ENCODE measurements around the gene CHMP5.

Gene CHMP5

DNA sequence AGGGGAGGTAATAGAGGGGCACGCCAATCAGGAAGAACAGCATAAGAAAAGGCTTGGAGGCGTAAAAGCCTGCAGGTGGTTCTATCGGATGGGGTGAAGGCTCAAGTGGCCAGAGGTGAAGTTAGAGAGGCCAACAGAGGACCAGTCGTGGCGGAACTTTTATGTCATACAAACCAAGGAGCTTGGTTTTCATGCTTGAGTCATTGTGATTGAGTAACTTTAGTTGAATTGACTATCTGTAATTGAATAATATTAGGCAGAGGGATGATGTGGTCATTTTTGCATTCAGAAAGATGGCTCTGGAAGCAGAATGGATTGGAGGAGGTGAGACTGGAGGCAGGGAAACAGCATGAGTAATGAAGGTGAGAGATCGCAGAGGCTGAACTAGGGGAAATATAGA lies 32.0 kb upstream of the CHMP5 start:
- Histone ChIP-seq H3K36me3 (replicated peaks) (no peaks in the 10 kb centered on the region), H3K27me3 (ENCODE audit: low read depth) (peaks cover 5% of the 10 kb centered on the region; the same call in 1 of the 2 replicates), H3K4me3 (no peak overlapping the region), H3K4me1 (no peaks in the 10 kb centered on the region), H3K9me3 (no peaks in the 10 kb centered on the region)
- no peak for DNase-seq (ENCODE audit: low spot score in 2 of 2)
- in situ Hi-C loops (cut with MboI; ENCODE audit: low sequenced_read_pairs) = no loop called here

DNA sequence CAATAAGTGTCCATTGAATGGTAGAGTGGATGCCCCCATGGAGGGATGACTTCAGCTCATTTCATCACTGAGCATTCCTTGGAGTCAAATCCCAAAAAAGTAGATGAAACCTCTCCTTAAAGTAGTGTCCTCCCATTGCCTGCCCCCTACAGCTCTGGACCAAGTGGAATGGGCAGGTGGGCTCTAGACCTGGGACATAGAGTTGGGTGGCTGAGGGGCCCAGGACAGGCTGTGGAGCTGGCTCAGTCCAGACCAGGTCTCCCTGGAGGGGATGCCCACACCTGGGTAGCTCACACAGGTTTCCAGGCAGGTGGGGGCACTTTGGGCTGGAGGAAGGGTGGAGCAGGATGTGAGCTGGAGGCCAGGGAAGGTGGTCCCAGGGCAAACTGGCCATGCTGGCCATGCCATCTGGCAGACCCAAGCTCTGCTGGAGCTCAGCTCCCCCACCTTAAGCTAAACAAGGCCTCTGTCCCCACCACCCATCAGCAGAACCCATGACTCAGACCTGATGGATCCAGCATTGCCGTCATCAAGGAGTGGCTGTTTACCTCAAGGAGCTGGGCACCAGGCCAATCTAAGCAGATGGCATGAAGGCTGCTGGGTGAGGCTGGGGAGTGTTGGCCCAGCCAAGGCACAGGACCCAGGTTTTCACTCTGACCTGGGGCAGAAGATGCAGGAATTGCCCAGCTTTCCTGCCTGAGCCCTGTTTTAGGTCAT lies 31.1 kb upstream of the CHMP5 start:
- H3K36me3 ChIP-seq (replicated peaks) = no peaks in the 10 kb centered on the region
- no peaks in the 10 kb centered on the region for H3K4me1 ChIP-seq
- peaks cover 5% of the 10 kb centered on the region; the same call in 1 of the 2 replicates for H3K27me3 ChIP-seq (ENCODE audit: low read depth)
- H3K9me3 ChIP-seq = no peaks in the 10 kb centered on the region; the same call in 1 of the 2 replicates
- in situ Hi-C loops (cut with MboI; ENCODE audit: low sequenced_read_pairs) = no loop called here
- no peak for DNase-seq (ENCODE audit: low spot score in 2 of 2)
- H3K4me3 ChIP-seq = no peak overlapping the region

DNA sequence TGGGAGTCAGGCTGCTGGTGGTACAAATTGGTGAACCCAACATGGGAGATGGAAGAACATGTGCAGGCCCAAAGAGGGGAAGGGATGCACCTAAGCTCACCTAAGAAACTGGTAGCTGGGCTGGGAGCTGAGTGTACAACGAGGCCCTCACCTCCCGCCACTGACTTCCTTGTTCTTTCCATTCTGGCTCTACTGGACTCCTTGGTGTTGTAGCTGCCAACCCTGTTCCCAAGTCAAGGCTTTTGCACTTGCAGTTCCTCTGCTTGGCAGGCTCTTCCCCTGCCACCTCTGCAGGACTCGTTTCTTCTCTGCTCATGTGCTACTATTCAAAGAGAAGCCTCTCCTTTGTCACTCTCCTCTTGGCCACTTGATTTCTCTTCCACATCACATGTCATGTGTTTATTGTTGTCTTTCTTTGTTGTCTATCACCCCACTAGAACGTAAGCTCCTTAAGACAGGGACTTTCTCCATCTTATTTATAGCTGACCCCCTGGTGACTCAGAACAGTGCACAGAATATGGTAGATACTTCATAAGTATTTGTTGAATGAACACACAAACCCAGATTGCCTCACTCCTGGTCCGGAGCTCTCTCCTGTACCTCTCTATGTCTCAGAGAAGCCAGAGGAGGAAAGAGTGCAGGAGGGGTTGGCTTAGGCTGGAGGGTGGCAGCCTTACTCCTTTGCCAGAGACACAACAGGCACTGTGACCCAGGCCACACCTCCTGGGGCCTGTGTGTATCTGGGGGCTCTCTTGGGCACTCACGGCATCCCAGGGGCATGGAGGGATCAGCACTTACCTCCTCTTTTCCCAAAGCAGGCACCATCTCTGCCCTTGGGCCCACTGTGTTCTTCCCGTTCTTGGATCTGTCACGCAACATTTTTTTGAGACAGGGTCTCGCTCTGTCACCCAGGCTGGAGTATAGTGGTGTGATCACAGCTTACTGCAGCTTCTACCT lies 30.1 kb upstream of the CHMP5 start:
- Histone ChIP-seq H3K9me3 (no peaks in the 10 kb centered on the region; the same call in 1 of the 2 replicates), H3K4me1 (no peaks in the 10 kb centered on the region), H3K27me3 (ENCODE audit: low read depth) (peaks cover 5% of the 10 kb centered on the region; the same call in 1 of the 2 replicates), H3K36me3 (replicated peaks) (no peaks in the 10 kb centered on the region), H3K4me3 (no peak overlapping the region)
- no peak for DNase-seq (ENCODE audit: low spot score in 2 of 2)
- in situ Hi-C loops (cut with MboI; ENCODE audit: low sequenced_read_pairs) = no loop called here

DNA sequence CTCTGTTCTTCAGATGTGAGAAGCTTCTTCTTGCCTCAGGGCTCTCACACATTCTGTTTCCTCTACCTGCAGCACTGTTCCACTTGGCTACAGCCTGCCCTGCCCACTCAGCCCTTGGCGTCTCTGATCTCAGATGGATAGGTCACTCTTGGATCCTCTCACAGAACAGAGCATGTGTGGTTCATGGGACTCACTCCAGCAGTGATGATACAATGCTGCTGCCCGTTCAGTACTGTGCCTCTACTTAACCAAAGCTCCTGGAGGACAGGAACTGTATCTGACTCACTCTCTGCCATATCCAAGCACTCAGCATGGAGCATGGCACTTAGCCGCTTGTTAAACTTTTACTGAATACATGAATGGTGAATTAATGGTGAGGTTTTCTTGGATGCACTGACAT lies 28.3 kb upstream of the CHMP5 start:
- in situ Hi-C loops (cut with MboI; ENCODE audit: low sequenced_read_pairs) = no loop called here
- H3K4me3 ChIP-seq = no peak overlapping the region
- H3K27me3 ChIP-seq (ENCODE audit: low read depth) = peaks cover under 1% of the 10 kb centered on the region; the same call in 1 of the 2 replicates

DNA sequence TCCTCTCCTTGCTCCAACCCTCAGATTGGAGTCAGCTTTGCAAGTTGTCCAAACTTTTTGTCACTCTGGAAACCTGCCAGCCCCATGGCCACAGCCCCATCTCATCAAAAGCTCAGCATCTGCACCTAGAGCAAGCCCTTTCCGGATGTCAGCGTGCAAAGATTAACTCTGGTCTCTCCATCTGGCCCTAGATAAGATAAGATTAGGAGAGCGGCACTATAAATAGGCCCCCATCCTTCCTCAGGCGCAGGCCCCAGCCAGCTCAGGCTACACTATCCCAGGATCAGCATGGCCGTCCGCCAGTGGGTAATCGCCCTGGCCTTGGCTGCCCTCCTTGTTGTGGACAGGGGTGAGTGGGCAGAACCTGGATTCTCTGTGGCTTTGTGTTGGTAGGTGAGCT lies 24.9 kb upstream of the CHMP5 start, which contains the start of gene SPINK4:
Gene SPINK4, plus strand, starts transcription at position 247 of the 400 bp plus-strand sequence. Its CDS starts 42 bp downstream, at position 289.
- Histone ChIP-seq H3K4me1 (no peaks in the 10 kb centered on the region), H3K9me3 (no peaks in the 10 kb centered on the region; the same call in 1 of the 2 replicates), H3K4me3 (no peak within 1 kb of the TSS), H3K27me3 (ENCODE audit: low read depth) (no peaks in the 10 kb centered on the region), H3K36me3 (replicated peaks) (no peaks in the 10 kb centered on the region)
- DNase-seq (ENCODE audit: low spot score in 2 of 2) = no peak
- in situ Hi-C loops (cut with MboI; ENCODE audit: low sequenced_read_pairs) = no loop called here

More for the DNA sequence above, 28.3 kb upstream of the CHMP5 start:
- Histone ChIP-seq H3K36me3 (replicated peaks) (no peaks in the 10 kb centered on the region), H3K9me3 (no peaks in the 10 kb centered on the region; the same call in 1 of the 2 replicates), H3K4me1 (no peaks in the 10 kb centered on the region)
- no peak for DNase-seq (ENCODE audit: low spot score in 2 of 2)

DNA sequence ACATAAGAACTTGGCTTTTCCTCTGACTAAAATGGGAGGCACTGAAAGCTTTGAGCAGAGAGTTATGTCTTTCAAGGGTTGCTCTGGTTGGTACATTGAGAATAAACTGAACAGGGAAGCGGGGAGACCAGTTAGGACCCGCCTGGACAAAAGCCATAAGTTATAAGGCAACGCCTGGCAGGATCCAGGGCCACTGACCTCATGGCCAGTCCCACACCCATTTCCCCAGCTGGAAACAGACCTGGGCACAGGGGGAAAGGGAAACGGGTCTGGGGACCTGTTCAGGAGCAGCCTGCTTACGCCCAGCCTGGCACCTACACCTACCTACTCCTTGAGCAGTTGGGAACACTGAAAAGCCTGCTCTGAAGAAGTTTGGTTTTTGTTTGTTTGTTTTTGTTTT lies 23.6 kb upstream of the CHMP5 start:
- Histone ChIP-seq H3K9me3 (no peaks in the 10 kb centered on the region; the same call in 1 of the 2 replicates), H3K4me1 (no peaks in the 10 kb centered on the region), H3K27me3 (ENCODE audit: low read depth) (no peaks in the 10 kb centered on the region), H3K36me3 (replicated peaks) (no peaks in the 10 kb centered on the region), H3K4me3 (no peak overlapping the region)
- DNase-seq (ENCODE audit: low spot score in 2 of 2) = no peak
- in situ Hi-C loops (cut with MboI; ENCODE audit: low sequenced_read_pairs) = no loop called here

DNA sequence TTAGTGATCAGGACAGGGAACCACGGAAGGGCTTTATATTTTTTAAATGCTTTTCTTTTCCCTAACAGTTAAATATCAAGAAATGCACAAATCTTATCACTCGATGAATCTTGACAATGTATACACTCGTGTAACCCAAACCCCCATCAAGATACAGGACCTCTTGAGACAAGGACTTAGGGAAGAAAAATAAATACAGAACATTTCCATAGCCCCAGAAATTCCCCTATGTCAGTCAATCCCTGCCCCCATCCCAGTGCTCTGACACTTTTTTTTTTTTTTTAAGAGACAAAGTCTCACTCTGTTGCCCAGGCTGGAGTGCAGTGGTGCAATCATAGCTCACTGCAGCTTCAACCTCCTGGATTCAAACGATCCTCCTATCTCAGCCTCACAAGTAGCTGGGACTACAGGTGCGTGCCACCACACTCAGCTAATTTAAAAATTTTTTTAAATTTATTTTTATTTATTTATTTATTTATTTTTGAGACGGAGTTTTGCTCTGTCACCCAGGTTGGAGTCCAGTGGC lies 22.2 kb upstream of the CHMP5 start:
- no peaks in the 10 kb centered on the region for H3K36me3 ChIP-seq (replicated peaks)
- no peak overlapping the region for H3K4me3 ChIP-seq
- no peaks in the 10 kb centered on the region for H3K4me1 ChIP-seq
- in situ Hi-C loops (cut with MboI; ENCODE audit: low sequenced_read_pairs) = no loop called here
- no peaks in the 10 kb centered on the region; the same call in 1 of the 2 replicates for H3K9me3 ChIP-seq
- no peaks in the 10 kb centered on the region for H3K27me3 ChIP-seq (ENCODE audit: low read depth)
- DNase-seq (ENCODE audit: low spot score in 2 of 2) = no peak

DNA sequence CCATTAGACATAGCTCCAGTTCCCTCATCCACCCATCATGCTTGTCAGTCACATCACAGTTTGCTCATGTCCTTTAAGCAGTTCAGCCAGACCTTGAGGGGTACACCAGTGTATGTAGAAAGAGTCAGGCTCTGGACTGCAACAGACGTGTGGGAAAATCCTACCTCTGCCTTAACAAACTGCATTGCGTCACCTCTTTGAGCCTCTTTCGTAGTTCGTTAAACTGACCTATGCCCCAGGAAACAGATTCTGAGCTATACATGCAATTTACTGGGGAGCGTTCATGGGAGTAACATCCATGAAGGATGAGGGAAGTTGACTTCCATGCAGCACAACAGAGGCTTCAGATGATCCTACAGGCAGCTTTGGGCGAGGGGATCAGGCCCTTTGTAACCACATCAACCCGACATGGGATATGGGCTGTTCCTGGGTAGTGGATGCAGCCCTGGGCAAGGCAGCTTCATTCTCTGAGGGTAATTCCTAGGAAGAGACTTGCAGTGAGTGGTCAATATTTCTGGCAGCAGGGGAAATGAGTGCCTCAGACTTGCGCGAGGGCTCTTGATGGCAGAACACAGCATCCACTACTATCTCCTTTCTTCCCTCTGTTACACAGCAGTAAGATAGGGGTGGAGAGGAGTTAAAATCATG lies 20.6 kb upstream of the CHMP5 start:
- in situ Hi-C loops (cut with MboI; ENCODE audit: low sequenced_read_pairs) = no loop called here
- Histone ChIP-seq H3K9me3 (no peaks in the 10 kb centered on the region), H3K4me3 (no peak overlapping the region), H3K27me3 (ENCODE audit: low read depth) (no peaks in the 10 kb centered on the region), H3K36me3 (replicated peaks) (no peaks in the 10 kb centered on the region), H3K4me1 (no peaks in the 10 kb centered on the region)
- DNase-seq (ENCODE audit: low spot score in 2 of 2) = no peak

DNA sequence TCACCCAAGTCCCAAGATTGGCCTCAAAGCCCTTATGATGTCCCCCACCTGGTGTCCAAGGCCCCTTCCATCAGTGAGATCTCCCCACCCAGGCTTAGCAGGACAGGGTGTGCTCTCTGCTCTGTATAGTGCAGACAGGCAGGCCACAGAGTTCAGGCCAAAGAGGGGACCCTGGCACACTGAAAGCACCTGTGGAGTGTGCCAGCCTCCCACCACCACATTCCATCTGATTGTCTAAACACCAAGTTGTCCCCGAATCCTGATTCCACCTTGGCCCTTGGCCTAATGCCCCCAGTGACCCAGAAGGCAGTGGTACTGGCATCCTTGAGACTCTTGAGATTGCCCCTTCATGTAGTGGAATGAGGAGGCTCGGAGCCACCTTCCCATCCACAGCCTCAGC lies 19.5 kb upstream of the CHMP5 start:
- Histone ChIP-seq H3K4me3 (no peak overlapping the region), H3K4me1 (no peaks in the 10 kb centered on the region), H3K9me3 (no peaks in the 10 kb centered on the region), H3K36me3 (replicated peaks) (no peaks in the 10 kb centered on the region), H3K27me3 (ENCODE audit: low read depth) (no peaks in the 10 kb centered on the region)
- in situ Hi-C loops (cut with MboI; ENCODE audit: low sequenced_read_pairs) = no loop called here
- no peak for DNase-seq (ENCODE audit: low spot score in 2 of 2)

DNA sequence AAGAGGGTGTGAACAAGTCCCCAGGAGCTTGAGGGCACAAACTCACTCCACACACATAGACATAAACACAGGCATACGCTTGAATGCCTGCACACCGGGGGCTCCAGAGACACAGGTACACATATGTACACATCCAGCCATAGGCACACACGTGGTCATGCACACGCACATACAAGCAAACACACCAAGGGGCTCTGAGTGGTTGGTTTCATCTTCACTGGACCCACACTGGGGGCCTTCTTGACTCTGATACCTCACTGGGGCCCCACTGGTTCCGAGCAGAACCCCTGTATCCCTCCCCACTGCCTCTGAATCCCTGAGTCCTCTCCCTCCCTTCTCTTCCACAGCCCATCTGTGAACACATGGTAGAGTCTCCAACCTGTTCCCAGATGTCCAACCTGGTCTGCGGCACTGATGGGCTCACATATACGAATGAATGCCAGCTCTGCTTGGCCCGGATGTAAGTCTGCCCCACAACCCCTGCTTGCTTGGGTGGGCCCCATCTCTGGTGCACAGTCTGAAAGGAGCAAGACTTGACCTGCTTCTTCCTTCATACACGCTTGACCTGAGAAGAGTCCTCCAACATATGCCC lies 18.5 kb upstream of the CHMP5 start:
- in situ Hi-C loops (cut with MboI; ENCODE audit: low sequenced_read_pairs) = no loop called here
- no peak overlapping the region for H3K4me3 ChIP-seq
- H3K36me3 ChIP-seq (replicated peaks) = no peaks in the 10 kb centered on the region
- DNase-seq (ENCODE audit: low spot score in 2 of 2) = no peak
- no peaks in the 10 kb centered on the region for H3K9me3 ChIP-seq
- no peaks in the 10 kb centered on the region for H3K27me3 ChIP-seq (ENCODE audit: low read depth)
- no peaks in the 10 kb centered on the region for H3K4me1 ChIP-seq

DNA sequence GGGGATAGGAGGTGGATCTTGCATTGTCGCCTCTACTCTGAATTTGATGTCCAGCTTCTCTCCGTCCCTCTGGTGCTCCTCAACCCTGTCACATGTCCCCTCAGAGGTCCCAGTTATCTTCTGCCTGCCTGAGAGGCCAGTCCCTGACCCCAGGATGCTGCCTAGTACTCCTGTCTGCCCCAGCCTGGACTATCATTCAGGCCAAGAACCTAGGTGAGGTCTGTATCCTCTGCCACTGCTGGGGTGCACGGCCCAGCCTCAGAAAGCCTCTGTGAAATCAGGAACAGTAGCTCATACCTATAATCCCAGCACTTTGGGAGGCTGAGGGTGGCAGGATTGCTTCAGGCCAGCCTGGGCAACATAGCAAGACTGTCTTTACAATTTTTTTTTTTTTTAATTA lies 16.2 kb upstream of the CHMP5 start:
- in situ Hi-C loops (cut with MboI; ENCODE audit: low sequenced_read_pairs) = no loop called here
- Histone ChIP-seq H3K36me3 (replicated peaks) (peaks cover 12% of the 10 kb centered on the region), H3K4me3 (no peak overlapping the region), H3K27me3 (ENCODE audit: low read depth) (no peaks in the 10 kb centered on the region), H3K9me3 (no peaks in the 10 kb centered on the region), H3K4me1 (no peaks in the 10 kb centered on the region)
- DNase-seq (ENCODE audit: low spot score in 2 of 2) = no peak

DNA sequence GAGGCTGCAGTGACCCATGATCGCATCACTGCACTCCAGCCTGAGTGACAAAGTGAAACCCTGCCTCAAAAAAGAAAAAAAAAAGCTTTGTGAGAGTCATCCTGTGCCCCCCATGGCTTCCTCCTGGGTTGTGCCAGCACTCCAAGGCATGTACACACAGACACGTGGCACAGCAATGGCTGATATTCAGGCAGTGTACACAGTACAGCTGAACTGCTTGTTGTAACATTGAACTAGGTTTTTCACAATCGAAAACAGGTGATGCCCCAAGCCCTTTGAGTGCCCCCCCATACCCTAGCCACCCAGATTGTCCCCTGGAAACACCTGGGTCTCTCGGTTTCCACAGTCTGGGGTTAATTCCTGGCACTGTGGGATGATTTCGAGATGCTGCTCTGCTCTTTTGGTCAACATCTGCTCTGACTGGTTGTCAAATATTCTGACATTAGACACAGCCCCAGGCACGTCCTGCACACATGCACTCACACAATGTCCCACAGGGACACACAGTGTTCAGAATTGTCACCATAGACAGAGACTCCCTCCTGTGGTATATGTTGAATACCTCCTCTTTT lies 15.7 kb upstream of the CHMP5 start:
- Histone ChIP-seq H3K27me3 (ENCODE audit: low read depth) (no peaks in the 10 kb centered on the region), H3K4me1 (no peaks in the 10 kb centered on the region), H3K4me3 (no peak overlapping the region), H3K36me3 (replicated peaks) (peaks cover 13% of the 10 kb centered on the region), H3K9me3 (no peaks in the 10 kb centered on the region)
- in situ Hi-C loops (cut with MboI; ENCODE audit: low sequenced_read_pairs) = no loop called here
- no peak for DNase-seq (ENCODE audit: low spot score in 2 of 2)

DNA sequence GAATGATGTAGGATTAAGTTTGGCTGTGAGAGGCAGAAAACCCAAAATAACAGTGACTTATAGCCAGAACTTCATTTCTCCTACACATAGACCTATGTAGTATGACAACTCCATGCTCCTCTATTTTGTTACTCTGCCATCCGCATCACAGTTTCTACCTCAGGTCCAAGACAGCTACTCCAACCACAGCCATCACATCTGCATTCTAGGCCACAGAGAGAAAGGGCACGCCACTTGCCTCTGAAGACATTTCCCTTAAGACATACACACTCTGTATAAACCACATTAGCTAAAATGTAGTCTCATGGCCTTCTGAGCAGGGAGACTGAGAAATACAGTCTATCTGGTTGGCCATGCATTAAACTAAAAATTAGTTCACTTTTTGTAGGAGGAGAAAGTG lies 14.9 kb upstream of the CHMP5 start:
- in situ Hi-C loops (cut with MboI; ENCODE audit: low sequenced_read_pairs) = no loop called here
- H3K4me1 ChIP-seq = no peaks in the 10 kb centered on the region
- peaks cover 21% of the 10 kb centered on the region for H3K36me3 ChIP-seq (replicated peaks)
- no peak overlapping the region for H3K4me3 ChIP-seq
- H3K9me3 ChIP-seq = no peaks in the 10 kb centered on the region
- no peak for DNase-seq (ENCODE audit: low spot score in 2 of 2)
- no peaks in the 10 kb centered on the region for H3K27me3 ChIP-seq (ENCODE audit: low read depth)
